GM21528 (cell line): ENCODE measurements around the gene CCDC88C.
"Not testable (repeated sequence)": the region's sequence is repeated elsewhere in the genome, so short reads cannot be mapped to it uniquely, and the experiment has no call there.

ENCODE experiments used
- ATAC-seq: cut with Tn5 transposase; IDR thresholded peaks from one replicate; pipeline ENCODE4 v1.9.1; 2021; ENCODE audit warnings: mild to moderate bottlenecking, moderate library complexity; ENCODE audit not compliant: unreplicated experiment, low FRiP score

CCDC88C gene

GRCh38 chr14:91277546-91278382, 139.9 kb downstream of the CCDC88C start:
- ATAC-seq = no peak

DNA sequence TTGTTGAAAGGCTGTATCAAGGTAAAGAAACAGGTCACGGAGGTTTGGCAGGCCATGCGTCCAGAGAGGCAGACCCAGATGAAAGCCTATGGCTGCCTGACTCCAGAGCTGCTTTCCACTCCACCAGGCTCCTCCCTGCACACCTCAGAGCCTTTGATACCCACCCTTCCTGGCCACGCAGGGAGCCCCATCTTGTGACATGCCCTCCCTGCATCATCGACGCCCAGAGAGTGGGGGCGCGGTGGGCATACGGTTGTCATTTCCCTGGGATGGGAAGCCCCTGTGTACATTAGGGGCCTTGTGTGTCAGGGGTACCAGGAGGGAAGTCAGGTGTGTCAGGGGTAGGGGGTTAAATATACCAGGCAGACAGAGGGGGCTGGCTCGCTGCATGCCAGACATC, 142.8 kb downstream of the CCDC88C start:
- ATAC-seq = no peak

DNA sequence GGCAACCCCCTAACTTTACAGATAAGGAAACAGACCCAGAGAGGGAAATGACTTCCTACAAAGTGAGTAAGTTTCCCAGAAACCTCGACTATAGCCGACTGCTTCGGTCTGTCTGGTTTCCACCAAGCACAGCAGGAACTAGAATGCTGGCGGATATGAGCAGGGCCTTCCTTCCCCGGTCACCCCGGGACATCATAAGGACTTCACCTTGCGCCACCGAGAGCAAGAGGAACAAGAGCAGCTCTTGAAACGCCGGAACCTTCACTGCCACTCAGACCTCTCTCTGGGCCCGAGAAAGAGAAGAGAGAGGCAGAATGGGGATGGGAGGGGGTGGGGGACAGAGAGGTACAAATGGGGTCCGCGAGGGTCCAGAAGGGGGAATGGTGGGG, 143.7 kb downstream of the CCDC88C start:
- ATAC-seq = no peak

GRCh38 chr14:91273273-91273884, 144.2 kb downstream of the CCDC88C start:
- ATAC-seq = no peak

DNA sequence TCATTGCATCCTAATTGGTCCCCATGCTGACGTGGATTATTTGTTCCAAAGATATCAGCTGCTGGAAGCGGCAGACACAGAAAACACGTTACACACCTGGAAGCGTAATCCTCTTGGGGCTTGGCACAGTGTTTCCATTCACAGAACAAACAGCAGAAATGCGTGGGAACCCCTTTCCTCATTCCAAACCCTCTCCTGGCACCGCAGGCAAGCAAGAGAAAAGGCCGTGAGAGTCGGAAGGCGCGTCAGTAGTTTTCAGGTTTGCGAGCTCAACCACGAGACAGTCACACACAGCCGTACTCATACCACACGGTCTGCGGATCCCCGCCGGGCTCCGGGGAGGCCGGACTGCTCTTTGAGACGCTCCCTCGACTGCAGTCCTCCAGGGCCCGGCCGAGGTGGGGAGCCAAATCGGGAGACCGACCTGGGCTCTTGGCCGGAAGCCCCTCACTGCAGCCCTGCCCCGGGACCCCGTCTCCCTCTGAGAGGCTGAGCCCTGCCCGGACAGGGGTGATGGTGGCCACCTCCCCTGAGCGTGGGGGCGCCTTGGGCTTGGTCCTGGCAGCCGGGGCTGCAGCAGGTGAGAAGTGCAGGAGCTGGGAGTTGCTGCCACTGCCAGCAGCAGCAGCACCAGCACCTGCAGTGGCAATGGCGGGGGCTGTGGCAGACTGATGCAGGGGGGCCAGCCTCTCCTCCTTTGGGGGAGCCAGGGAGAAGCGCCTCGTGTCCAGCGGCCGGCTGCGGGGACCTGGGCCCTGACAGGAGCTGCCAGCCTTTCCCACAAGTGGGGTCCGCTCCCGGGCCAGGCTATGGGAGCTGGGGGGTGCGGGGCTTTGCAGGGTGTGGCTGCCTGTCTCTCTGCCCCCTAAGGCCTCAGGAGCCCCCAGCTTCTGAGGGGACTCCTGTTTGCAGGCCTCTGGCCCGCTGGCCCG, 145.0 kb downstream of the CCDC88C start:
- no peak for ATAC-seq

- no peak for ATAC-seq
Measured at GRCh38 chr14:91271639-91272038, 146.0 kb downstream of the CCDC88C start.

DNA sequence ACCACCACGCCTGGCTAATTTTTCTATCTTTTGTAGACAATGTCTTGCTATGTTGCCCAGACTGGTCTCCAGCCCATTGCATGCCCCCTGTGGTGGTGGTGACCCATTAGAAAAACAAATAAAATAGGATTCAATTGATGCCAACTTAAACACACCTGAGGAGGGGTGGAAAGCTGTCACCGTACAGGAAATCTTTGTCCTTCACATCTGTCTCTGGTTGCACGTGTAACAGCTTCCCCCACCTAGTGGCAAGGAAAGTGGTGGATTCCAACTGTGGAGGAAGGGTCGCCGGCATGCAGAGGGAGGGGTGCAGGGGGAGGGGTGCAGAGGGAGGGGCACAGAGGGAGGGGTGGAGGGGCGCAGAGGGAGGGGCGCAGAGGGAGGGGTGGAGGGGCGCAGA, 147.0 kb downstream of the CCDC88C start:
- ATAC-seq = no peak

GRCh38 chr14:91270188-91270587, 147.4 kb downstream of the CCDC88C start:
- no peak for ATAC-seq

- no peak for ATAC-seq
Measured at GRCh38 chr14:91269076-91269991, 148.3 kb downstream of the CCDC88C start.

- ATAC-seq = no peak
Measured at GRCh38 chr14:91267965-91268437, 149.6 kb downstream of the CCDC88C start.

GRCh38 chr14:91266276-91266675, 151.3 kb downstream of the CCDC88C start:
- not testable (repeated sequence) for ATAC-seq

GRCh38 chr14:91265404-91265803, 152.2 kb downstream of the CCDC88C start:
- no peak for ATAC-seq

DNA sequence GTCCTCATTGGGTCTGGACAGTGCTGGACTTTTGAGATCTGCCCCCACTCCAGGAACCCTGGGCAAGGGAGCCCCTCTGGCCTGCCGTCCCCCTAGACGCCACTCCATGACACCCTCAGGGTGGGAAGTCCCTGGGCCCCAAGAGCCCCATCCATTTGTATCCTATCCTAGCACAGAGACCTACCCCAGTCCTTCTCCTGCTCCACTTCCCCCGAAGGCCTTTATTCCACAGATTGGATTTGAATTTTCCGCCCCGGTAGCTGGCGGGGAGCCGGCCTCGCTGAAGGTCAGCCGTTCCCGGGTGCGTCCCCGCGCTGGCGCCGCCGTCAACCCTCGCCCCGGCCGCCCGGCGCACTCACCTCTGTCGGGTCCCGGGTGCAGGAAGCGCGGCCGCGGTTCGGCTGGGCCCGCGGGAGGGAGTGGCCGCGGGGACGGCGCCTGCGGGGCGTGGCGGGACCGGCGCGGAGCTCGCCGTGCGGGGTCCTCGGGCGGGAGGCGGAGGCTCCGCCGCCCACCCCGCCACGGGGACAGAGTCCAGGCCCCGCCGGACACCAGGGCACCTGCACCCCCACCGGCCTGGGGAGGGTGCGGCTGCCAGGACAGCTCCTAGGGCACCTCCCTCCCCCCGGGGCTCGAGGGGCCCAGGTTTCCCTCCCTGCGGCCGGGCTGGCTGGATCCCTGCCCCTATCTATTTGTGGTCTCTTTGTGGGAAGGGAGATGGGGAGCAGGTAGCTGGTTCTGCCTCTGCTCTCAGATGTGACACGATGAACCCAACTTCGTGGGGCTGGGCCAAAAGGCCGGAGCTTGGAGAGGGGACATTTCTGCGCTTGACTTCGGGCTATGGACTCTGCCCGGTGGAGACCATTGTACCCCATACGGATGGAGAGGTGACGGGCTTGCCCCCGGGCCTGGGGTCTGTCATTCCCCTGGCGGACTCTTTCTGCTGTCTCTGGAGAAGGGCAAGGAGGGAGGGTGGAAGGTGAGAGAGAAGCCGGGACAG, 153.2 kb downstream of the CCDC88C start:
- no peak for ATAC-seq

DNA sequence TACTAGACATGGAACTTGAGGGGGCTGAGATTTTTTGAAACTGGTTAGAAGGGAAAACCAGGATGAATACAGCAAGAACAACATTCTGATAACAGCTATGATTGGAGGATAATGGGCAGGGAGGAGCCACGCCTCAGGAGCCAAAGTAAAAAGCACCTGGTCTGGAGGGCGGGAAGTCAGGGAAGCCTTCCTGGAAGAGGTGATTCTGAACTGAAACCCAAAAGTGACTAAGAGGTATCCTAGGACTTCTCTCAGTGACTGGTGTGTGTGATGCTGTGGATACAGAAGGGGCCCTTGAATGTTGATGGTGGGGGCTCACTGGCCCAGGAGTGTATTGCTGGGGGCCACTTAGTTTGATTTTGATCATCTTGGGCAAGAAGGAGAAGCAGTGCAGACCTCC, 154.3 kb downstream of the CCDC88C start:
- no peak for ATAC-seq

- no peak for ATAC-seq
Measured at GRCh38 chr14:91261986-91262549, 155.6 kb downstream of the CCDC88C start.

- no peak for ATAC-seq
Measured at GRCh38 chr14:91261115-91261514, 156.5 kb downstream of the CCDC88C start.

- no peak for ATAC-seq
Measured at GRCh38 chr14:91258876-91259275, 158.7 kb downstream of the CCDC88C start.

DNA sequence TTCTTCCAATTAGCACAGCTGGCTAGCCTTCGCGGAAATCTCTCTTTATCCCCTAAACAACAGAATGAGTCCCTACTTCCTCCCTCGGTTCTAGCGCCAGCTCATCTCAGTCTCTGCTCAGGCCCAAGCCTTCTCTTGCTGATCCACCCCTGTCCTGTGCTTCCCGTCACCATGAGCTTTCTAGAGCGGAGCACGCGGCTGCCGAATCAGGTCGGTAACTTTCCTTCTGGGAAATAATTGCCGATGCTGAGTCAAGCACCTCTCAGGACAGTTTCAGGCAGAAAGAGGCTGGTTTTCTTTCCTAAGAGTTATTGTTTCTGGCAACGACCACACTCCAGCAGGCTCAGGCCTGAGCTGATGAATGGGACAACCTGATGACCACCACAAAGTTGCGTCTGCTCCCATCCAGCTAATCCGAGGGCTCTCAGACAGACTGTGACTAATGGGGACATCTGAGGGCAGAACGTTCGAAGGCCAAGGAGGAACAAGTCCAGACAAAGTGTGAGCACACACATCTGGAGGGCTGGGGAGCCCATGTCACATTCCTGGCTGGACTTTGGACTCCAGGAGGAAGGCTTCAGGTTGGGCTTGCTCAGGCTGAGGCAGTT, 159.5 kb downstream of the CCDC88C start:
- no peak for ATAC-seq
